SH-SY5Y (cell line): ENCODE data around the gene RRAD.

Experiments used
- GATA2 ChIP-seq: IDR thresholded peaks from 2 replicates; pipeline ENCODE4 v1.6.1; 2011; ENCODE audit warnings: mild to moderate bottlenecking, low read depth, low read length
- GATA3 ChIP-seq: IDR thresholded peaks from 2 replicates; pipeline ENCODE4 v1.6.1; 2011; ENCODE audit warnings: low read depth, mild to moderate bottlenecking, low read length, moderate library complexity

DNA sequence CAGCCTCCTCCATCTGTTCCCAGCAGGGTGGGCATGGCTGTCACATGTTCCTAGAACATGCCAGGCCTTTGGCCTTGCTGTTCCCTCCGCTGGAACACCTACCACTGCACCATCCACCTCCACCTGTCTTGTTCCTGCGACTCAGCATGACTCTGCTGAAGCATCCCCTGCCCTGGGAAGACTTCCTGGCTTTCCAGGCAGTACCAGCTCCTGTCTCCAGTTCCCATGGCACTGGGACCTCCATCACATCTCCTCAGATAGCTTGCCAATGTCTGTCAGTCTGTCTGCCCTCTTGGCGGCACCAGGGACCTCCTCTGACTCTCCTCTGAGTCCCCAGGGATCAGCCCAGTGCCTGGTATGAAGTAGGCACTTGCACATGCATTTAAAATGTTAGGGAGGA lies 29.3 kb downstream of the RRAD start:
- TF ChIP-seq GATA3 = no peak
- no peak for TF ChIP-seq GATA2
